GM18870 (cell line): ENCODE results near the gene MAMSTR.

ENCODE experiments used
- ATAC-seq: cut with Tn5 transposase; IDR thresholded peaks from one replicate; pipeline ENCODE4 v1.9.1; 2021; ENCODE audit warnings: moderate library complexity; ENCODE audit not compliant: unreplicated experiment

Gene MAMSTR

DNA sequence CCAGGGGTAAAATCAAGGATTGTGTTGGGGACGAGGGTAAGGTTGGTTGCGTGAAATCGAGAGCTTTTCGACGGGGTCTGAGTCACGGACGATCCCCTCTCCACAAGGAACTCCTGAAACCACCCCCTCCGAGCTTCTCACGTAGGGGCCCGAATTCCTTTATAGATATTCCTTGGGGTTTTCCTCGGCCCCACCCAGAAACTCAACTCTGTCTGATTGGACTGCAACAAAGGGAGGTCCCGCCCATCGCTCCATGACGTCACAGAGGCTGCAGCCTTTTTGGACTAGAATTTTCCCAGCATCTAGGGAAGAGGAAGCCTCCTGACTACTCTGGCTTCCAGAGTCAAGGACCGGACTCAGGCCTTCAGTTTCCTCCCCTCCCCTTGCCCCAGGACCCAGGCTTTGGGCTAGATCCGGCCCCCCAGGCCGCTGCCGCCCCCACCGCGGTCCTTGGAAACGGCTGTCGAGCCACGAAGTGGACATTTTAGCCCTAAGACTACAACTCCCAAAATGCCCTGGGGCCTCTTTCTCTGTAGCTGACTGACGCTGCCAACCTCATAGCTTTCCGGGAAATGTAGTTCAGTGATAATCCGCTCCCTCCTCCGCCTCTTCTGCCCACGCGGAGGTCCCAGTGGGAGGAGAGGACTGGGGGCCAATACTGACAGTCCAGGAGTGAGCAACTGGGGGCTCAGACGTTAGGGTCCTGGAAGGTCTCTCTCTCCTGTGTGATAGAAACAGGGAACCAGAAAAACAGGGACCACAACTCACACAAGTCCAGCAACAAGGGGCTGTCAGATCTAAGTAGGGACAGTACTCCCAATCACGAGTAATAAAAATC lies 27.4 kb upstream of the MAMSTR start, which contains the start of gene IZUMO1:
IZUMO1 (minus strand) TSS at position 172 of the 838 bp plus-strand sequence. CDS start 1,050 bp downstream, outside the sequence.
- ATAC-seq = no peak

DNA sequence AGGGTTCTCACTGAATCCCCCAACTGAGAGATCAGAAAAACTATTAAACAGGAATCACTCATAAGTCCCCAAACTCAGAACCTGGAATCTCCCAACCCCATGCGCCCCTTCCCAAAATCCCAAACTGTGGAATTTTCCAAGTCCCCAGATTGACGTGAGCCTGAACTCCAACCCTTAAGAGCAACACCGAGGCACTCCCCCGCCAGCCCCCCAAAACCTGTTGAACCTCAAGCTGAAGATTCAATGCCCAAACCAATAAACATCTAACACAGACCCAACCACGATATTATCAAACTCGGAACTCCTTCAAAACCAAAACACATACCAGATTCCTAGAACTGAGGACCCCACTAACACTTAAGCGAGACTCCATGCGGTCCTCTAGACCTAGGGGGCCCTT lies 26.6 kb upstream of the MAMSTR start:
- ATAC-seq = no peak

DNA sequence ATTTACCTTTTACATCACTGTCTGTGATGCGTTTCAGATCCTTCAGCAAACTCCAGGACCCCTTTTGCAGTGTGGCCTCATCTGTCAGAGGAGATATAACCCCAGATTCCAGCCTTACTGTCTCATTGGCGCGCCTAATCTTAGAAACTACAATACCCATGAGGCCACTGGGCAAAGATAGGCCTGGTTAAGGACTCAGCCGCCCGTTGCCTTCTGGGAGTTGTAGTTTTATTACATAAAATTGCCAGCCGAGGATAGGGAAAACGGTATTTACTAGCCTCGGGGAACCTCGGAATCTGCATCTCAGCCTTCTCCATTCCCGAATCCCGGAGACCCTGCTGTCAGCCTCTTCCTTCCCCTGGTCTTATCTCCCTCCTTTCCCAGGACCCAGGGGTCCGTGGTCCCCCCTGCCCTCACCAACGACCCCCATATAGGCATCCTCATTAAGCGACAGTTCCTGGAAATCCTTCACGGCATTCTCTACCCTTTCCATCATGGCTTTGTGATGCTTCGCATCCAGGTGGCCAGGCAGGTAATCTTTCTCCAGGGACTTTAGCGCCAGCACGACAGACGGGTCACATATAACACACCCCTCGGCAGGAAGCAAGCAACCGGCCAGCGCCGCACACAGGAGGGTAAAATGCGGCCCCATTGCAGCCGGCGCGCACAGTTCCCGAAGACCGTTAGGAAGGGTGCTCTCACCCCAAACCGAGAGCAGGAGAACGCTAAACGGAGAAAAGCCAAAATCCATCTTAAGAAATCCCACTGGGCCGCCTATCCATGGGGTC lies 25.9 kb upstream of the MAMSTR start:
- ATAC-seq = no peak

DNA sequence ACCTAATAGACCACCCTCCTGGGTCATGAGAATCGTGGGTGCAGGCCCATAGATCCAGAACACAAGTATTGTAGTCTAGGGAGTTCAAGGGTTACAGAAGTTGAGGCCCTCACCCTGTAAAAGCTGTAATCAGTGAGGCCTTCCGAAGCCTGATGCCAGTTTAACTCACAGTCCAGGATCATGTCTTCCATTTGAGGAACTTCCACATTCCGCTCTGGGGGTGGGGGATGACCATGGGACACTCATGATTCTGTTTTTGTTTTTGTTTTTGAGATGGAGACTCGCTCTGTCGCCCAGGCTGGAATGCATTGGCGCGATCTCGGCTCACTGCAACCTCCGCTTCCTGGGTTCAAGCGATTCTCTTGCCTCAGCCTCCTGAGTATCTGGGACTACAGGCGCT lies 22.6 kb upstream of the MAMSTR start:
- ATAC-seq = no peak

DNA sequence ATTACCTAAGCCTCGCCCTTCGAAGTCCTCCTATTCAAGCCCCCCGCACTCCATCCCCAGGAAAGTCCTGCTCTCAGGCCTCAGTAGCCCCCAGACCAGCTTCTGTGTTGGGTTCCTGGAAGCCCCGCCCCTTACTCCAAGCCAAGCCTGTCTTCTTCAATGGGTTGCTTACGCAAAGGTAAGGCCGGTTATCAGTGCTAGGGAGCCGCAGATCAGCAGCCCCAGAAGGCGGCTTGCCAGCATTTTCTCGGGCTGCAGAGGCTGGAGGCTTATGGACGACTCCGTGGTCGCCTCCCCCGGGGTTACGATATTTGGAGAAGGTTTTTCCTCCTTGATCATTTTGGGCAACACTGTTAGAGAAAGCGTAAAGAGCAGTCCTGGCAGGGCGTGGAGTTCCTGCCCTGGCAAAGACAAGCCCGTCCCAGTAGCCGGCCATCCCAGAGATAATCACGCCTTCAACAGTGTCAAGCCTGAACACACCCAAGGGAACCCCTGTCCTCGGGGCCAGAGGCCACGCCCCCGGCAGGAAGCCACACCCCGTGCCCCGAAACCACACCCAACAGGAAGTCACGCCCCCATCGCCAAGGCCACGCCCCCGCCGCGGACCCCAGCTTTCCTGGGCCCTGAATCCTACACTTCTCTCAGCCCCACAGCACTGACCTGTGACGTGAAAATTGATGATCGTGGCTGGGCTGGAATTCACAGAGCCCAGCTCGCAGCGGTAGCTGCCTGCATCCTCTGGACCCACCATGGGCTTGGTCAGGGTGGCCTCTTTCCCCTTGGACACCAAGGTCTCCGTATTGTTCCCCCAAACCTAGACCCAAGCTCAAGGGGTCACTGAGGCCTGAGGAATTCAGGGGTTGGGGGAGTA lies 21.8 kb upstream of the MAMSTR start:
- no peak for ATAC-seq

DNA sequence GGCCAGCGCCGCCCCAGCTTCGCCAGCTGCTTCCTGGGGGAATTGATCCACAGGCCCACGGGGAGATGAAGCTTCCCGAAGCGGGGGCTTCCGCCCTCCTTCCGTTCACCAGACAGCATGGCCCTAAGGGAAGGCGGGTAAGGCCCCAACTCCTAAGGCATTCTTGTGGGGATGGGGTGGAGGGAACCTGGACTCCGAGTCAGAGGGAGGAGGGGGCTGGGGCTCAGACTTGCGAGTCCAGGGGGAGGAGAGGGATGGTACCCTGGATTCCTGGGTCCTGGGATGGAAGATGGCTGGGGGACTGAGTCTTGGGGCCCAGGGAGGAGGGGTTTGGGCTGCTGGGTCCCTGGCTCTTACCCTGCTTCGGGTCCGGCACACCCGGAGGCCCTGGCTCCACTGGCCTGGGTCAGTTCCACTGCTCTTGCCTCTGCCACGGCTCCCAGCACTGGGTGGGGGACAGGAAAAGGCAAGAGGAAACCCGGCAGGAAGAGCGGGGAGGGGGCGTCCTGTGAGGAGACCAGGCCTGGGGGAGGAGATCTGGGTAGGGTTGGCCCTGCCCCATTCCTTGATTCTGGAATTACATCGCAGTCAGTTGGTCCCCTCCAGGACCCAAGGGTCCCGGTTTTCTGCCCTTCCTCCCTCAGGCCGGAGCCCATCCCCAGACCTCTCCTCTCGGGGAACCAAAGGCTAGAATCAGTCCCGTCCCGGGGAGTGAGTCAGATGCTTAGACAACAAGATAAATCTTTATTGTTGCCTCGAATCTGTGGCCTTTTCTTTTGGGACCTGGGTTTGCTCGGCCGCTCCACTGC lies 20.8 kb upstream of the MAMSTR start, which contains the start of gene RASIP1:
RASIP1 (minus strand) TSS at position 447 of the 809 bp plus-strand sequence; CDS start at position 119, 328 bp downstream.
- ATAC-seq = no peak

DNA sequence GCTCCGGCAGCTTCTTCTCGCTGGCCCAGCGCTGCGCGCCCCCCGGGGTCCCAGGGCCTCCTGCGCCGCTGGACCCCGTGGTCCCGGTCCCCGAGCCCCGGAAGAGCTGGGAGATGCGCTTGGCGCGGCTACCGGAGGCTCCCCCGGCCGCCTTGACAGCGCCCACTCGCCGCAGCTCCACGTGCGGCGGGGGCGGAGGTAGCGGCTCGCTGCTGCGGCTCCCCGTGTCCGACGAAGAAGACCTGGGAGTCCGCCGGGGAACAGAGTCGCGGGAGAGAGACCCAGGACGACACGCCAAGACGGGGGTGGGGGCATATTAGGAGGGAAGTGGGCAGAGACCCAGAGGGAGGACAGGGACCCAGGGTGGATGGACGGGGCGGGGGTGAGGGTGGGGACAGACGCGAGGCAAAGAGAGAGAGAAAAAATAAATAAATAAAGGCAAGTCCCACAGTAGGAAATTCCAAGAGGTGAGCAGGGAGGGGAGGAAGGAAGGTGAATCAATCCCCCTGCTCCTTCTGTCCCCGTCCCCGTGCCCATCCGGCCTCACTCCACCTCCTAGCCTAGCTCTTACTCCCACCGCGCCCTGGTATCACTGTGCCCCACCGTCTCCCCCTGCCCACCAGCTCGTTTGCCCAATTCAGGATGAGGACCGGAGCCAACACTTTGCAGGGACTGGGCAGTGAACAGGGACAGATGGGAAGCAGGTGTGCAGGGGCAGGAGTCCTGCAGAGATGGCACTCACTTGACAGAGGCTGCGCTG lies 20.1 kb upstream of the MAMSTR start:
- ATAC-seq = no peak

DNA sequence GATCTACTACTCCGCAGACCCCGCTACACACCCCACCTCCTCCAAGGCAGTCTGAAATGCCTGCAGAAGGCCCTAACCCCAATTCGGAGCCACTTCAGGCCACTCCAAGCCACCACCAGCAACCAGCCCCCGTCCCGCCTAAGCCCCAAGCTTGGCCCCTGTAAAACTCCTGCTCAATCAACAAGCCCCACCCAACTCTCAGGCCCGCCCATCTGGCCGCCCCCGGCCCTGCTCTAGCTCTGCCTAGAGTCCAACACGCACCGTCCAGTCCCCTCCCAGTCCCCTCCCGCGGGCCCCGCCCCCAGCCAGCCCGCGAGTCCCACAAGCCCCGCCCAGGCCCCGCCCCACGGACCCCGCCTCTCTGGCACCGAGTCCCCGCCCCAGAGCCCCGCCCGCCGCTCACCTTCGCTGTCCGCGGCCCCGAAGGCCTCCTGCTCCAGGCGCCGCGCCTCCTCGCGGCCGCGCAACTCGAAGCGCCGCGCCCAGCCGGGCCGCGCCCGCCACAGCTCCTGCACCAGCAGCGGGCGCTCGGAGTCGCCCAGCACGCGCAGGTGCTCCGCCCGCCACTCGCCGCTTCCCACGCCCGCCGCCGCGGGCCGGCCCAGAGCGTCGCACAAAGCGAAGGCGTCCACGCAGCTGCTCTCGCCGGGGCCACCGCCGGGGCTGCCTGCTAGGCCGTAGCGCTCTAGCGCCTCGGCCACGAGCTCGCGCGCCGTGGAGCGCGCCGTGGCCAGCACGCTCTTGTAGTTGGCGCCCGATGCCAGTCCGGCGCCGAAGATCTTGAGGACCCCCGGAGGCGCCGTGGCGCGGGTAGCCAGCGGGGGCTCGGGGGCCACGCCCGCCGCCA lies 19.3 kb upstream of the MAMSTR start:
- no peak for ATAC-seq

DNA sequence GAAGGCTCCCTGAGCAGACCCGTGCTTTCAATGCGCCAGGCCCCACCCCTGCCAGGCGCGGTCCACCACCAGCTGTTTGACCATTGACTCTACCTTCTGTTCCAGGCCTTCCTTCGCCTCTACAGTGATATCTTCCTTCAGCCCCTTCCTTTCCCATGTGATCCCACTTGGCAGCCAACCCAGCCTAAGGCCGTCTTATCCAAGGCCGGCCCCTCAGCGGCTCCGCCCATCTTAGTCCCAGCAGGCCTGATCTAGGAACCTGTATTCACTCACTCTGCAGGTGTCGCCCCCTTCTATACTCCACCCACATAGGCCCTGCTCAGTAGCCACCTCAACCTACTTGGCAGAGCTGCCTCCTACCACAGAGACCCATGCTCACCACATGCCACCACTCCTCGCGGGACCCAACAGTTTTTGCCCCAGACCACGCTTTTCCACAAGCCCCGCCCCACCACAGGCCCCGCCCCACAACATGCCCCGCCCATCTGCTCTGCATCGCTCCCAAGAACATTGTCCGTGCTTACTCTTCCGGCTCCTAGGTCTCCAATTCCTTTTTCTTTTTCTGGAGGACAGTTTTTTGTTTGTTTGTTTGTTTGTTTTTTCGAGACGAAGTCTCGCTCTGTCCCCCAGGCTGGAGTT lies 18.0 kb upstream of the MAMSTR start:
- no peak for ATAC-seq

DNA sequence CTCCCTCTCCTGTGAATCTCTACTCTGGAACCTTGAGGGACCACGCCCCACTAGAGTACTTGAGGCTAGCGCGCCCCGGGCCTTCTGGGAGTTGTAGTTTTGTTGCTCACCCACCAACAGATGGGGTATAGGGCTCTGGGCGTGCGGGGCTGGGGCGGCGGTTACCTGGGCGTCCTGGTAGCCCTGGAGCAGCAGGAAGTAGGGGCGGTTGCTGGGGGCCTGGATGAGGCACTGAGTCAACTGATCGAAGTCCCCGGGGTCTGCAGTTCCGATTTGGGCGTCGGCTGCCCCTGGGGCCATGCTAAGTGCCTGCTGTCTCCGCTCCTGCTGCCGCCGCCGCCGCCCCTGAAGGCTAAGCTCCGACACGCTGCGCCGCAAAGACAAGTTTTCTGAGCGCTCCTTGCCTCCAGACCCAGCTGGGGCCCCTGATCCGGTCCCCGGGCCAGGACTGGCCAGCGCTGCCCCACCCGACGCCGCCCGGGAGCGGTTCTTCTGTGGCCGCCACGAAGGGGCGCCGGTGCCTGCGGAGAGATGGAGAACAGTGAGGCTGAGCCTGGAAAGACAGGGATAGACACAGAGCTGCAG lies 15.6 kb upstream of the MAMSTR start:
- ATAC-seq = no peak

DNA sequence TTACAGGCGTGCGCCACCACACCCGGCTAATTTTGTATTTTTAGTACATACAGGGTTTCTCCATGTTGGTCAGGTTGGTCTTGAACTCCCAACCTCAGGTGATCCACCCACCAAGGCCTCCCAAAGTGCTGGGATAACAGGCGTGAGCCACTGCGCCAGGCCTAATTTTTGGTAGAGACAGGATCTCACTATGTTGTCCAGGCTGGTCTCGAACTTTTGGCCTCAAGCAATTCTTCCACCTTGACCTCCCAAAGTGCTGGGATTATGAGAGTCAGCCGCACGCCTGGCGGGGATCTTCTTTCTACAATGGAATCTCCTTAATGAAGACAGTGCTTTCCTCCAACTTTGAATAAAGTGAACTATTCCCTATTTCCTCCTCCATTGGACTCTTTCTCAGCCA lies 15.1 kb upstream of the MAMSTR start:
- ATAC-seq = no peak

DNA sequence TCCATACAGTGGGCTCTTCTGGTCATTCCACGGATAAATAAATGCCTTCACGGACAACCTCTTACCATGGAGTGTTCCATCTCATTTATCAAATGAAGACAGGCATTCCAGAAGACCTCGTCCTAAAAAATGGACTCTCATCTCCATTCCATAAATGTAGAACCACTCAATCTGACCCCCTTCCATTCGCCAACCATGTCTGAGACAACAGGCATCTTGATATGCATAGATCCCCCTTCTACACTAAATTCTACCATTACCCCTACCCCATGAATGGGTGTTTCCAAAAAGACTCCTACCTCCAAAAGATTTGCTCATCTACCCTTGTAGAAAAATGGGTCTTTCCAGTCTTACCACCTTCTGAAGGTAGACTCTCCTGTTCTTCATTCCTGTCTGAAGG lies 11.9 kb upstream of the MAMSTR start:
- ATAC-seq = no peak

DNA sequence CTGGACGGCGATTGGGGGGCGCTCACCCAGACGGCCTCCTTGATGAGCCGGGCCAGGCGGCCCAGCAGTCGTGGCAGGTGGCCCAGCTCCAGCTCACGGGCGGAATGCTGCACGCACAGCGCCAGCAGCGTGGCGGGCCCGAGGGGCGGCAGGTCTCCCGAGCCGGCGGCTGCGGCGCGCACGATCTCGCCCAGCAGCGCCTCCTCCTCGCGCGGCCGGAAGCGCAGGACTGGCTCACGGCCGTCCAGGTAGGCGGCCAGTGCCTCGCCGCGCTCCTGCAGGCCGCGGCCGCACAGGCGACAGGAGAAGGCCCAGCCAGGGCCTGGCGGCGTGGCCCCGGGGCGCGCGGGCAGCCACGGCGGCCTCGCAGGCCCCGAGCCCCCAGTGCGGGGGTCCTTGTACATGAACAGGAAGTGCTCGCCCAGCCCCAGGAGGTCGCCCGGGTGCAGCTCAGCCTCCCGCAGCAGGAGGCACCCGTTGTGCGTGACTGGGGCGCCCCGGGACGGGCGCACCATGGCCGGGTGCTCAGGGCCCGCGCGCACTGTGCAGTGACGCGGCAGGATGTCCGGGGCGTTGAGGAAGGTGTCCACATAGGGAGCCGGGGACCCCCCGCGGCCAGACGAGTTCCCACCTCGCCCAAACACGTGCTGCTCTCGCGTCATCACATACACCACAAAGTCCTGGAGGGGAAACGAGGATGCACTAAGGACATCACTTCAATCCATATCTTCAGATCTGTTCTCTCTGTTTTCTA lies 9.6 kb upstream of the MAMSTR start:
- no peak for ATAC-seq

DNA sequence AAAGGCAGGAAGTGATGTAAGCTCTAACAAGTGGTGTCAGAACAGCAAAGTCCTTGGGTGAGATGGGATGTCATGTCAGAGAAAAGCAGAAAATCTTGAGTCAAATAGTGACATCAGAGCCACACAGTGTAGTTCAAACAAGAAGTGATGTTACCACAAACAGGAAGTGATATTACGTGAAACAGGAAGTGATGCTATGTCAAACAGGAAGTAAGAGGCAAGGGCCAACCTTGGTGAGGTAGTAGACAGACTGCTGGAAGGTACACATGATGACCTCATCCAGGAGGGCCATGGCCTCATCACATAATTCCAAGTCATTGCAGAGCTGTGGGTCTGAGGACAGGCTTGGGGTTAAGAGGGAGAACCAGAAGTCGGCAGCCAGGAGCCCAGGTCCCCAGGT lies 7.0 kb upstream of the MAMSTR start:
- no peak for ATAC-seq

DNA sequence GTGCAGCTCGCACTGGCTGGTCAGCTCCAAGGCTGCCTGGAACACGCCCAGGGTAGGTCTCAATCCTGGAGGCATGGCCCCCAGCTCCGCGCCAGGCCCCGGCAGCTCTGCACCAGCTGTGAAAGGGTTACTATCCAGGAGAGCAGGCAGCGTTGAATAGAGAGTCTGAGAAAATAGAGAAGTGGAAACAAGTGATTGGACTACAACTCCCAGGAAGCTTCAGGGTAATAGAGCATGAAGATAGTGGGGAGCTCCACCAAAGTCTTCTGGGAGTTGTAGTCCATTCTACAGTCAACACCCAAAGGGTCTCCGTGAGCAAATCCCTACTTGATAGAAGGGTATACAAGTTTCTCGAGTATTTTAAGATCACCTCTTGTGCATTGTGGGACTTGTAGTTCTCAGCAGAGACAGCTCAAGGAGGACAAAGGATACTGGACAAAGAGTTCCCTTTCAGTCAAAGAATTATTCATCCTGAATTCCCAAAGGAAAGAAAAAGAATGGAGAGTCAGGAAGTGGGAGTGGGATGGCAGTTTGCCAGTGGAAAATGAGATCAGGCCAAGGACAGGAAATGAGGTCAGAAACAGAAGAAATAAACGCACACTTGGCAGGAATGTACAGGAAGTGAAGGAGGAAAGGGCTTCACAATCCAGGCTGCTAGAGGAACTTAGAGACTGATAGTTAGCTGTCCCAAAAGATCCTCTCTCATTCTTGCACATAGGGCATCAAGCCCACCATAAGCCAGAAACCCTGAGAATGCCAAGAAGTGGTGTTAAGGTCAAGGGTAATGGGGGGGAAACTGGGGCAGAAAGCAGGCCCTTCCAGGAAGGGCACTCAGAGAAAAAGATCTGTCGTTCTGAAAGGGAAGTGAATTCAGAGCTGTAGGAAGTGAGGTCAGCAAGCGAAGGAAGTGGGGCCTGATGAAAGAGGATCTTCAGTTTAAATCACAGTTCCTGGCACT lies 5.5 kb upstream of the MAMSTR start:
- ATAC-seq = no peak

DNA sequence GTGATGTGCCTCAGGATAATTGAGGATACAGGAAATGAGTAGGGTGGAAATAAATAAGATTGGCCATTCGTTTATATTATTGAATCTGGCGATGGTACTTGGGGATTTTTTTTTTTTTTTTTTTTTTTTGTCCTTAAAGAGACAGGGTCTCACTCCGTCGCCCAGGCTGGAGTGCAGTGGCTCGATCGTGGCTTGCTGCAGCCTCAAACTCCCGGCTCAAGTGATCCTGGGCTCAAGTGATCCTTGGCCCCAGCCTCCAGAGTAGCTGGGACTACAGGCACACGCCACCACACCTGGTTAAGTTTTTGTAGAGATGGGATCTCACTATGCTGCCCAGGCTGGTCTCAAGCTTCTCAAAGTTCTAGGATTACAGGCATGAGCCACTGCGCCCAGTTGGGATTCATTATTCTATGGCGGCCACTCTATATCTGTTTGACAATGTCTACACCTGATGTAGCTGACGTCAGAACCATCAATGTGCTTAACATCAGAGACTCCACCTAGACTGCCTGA lies 2.7 kb upstream of the MAMSTR start:
- ATAC-seq = no peak
